Measurements from ENCODE around the gene PRPF6. TPM values are rescaled to one million over a fixed set of nuclear protein-coding genes. Genes with fewer than 3 reads are reported as not detected.

PRPF6 gene
- total RNA-seq, 1 donor from 2014 or later: 71.9 TPM

DNA sequence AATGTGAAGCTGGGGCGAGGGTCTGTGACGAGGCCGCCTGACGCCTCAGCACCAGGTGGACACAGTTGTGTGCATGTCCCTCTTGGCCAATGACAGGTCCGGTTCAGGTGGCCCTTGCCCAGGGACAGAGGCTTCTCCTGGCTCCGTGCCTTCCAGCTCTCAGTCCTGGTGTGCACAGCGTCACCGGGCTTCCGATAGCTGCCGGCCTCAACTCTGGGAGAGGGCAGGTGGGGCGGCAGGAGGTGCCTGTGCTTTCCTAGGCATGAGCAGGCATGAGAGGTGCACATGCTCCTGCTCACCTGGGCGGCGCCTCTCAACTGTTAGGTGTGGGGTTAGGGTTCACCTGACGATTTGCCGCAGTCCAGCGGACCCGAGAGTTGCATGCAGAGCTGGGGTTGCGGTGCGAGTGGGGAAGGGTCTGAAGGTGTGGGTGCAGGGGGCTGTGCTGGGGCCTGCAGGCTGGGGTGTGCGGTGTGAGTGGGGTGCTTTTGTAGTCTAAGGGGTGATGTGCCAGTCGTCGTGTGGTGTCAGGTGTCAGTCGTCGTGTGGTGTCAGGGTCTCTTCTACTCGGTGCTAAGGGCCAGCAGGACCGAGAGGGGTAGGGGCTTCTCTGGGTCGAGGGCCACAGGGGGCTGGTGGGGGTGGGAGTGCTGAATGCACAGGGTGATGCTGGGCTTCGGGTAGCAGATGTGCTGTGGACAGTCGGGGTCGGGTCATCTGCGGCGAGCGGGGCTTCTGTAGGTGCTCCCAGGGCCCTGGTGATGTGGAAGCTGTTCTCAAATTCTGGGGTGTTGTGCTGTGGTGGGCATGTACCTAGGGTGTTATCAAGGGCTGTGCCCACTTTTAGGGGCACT is 72.3 kb downstream of the PRPF6 start:
- H3K27me3 Mint-ChIP-seq (ENCODE audit: unreplicated experiment): no peaks in the 10 kb centered on the region
- TF ChIP-seq, protein P1, sequence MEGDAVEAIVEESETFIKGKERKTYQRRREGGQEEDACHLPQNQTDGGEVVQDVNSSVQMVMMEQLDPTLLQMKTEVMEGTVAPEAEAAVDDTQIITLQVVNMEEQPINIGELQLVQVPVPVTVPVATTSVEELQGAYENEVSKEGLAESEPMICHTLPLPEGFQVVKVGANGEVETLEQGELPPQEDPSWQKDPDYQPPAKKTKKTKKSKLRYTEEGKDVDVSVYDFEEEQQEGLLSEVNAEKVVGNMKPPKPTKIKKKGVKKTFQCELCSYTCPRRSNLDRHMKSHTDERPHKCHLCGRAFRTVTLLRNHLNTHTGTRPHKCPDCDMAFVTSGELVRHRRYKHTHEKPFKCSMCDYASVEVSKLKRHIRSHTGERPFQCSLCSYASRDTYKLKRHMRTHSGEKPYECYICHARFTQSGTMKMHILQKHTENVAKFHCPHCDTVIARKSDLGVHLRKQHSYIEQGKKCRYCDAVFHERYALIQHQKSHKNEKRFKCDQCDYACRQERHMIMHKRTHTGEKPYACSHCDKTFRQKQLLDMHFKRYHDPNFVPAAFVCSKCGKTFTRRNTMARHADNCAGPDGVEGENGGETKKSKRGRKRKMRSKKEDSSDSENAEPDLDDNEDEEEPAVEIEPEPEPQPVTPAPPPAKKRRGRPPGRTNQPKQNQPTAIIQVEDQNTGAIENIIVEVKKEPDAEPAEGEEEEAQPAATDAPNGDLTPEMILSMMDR (IDR thresholded peaks at IDR 0.05): no peak
- H3K4me3 Mint-ChIP-seq (ENCODE audit: unreplicated experiment): no peak overlapping the region
- H3K27ac Mint-ChIP-seq (ENCODE audit: unreplicated experiment): no peak overlapping the region
- no peak for DNase-seq (ENCODE audit: extremely low spot score, unreplicated experiment)
- H3K9me3 Mint-ChIP-seq (ENCODE audit: unreplicated experiment): no peaks in the 10 kb centered on the region
- peaks cover 44% of the 10 kb centered on the region for H3K4me1 Mint-ChIP-seq (ENCODE audit: unreplicated experiment)
- no peaks in the 10 kb centered on the region for H3K36me3 Mint-ChIP-seq (ENCODE audit: unreplicated experiment)

DNA sequence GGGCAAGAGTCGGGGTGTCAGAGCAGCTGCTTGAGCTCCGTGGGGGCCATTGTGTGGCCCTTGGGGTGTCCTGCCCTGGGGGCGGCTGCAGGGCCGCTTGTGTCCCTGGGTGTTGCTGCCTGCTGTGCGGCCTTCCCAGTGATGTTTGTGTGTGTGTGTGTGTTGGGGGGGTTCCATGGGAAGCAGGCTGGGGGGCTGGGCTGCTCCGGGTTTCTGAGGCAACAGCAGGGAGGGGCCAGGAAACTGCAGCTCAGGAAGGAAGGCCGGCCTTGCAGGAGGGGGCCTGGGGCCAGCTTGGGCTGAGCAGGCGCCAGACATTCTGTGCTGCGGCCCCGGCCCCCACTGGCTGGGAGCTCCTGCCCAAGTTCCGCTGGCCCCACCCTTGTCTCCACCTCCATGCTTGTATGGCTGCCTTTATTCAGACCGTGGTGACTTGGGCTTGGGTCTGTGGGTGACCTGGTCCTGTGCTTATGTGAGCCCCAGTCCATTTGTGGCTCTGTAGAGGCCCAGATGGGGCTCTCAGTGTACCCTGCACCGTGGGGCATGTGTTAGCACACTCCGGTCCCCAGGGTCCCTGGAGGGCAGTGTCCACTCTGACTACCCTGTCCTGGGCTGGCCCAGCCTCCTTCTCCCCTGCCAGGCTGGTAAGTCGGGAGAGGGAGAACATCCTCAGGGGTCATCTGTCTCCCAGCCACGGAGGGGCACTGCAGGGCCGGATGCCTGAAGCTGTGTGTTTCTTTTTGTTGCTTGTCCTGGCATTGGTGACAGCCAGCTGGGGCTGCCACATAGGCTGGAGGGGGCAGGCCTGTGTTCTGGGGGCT is 73.1 kb downstream of the PRPF6 start:
- peak overlapping the region; percentile 78 for H3K27ac Mint-ChIP-seq (ENCODE audit: unreplicated experiment)
- H3K27me3 Mint-ChIP-seq (ENCODE audit: unreplicated experiment): no peaks in the 10 kb centered on the region
- H3K9me3 Mint-ChIP-seq (ENCODE audit: unreplicated experiment): no peaks in the 10 kb centered on the region
- TF ChIP-seq, protein P1 (IDR thresholded peaks at IDR 0.05): peak; percentile 47
- no peaks in the 10 kb centered on the region for H3K36me3 Mint-ChIP-seq (ENCODE audit: unreplicated experiment)
- no peak for DNase-seq (ENCODE audit: extremely low spot score, unreplicated experiment)
- peak overlapping the region; percentile 29 for H3K4me3 Mint-ChIP-seq (ENCODE audit: unreplicated experiment)
- H3K4me1 Mint-ChIP-seq (ENCODE audit: unreplicated experiment): peaks cover 48% of the 10 kb centered on the region

DNA sequence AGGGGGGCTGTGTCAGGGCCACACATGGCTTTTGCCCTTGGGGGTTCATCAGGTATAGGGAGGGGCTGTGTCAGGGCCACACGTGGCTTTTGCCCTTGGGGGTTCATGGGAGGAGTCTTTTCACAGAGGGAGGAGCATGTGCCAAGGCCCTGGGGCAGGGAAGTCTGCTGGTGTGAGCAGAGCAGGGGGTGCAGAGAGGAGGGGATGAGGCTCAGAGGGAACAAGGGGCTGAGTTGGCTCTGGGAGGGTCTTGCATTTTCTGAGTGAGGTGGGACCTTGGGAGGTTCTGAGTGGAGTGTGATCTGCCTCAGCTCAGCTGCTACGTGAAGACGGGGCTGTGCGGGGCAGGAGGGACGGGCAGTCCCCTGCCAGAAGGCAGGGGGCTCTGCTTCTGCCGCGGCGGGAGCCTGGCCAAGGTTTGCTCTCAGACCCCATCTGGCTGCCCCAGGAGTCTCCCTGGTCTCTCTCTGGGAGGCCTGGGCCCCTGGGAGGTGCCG is 74.5 kb downstream of the PRPF6 start:
- Mint-ChIP-seq H3K27me3 (ENCODE audit: unreplicated experiment) (no peaks in the 10 kb centered on the region), H3K4me3 (ENCODE audit: unreplicated experiment) (no peak overlapping the region), H3K27ac (ENCODE audit: unreplicated experiment) (peak overlapping the region; percentile 64), H3K9me3 (ENCODE audit: unreplicated experiment) (no peaks in the 10 kb centered on the region), H3K4me1 (ENCODE audit: unreplicated experiment) (peaks cover 49% of the 10 kb centered on the region), H3K36me3 (ENCODE audit: unreplicated experiment) (no peaks in the 10 kb centered on the region)
- no peak for DNase-seq (ENCODE audit: extremely low spot score, unreplicated experiment)
- TF ChIP-seq, protein P1 (IDR thresholded peaks at IDR 0.05): no peak

- TF ChIP-seq, protein P1 (IDR thresholded peaks at IDR 0.05): no peak
- H3K4me3 Mint-ChIP-seq (ENCODE audit: unreplicated experiment): no peak overlapping the region
- H3K4me1 Mint-ChIP-seq (ENCODE audit: unreplicated experiment): peaks cover 48% of the 10 kb centered on the region
- DNase-seq (ENCODE audit: extremely low spot score, unreplicated experiment): no peak
- no peaks in the 10 kb centered on the region for H3K27me3 Mint-ChIP-seq (ENCODE audit: unreplicated experiment)
- H3K27ac Mint-ChIP-seq (ENCODE audit: unreplicated experiment): peak overlapping the region; percentile 64
- no peaks in the 10 kb centered on the region for H3K36me3 Mint-ChIP-seq (ENCODE audit: unreplicated experiment)
- H3K9me3 Mint-ChIP-seq (ENCODE audit: unreplicated experiment): no peaks in the 10 kb centered on the region
Observed at GRCh38 chr20:64055893-64056638, 75.1 kb downstream of the PRPF6 start.
